Measurements from ENCODE around the gene EP400. TPM values are rescaled to one million over a fixed set of nuclear protein-coding genes. Genes with fewer than 3 reads are reported as not detected.

EP400 gene
- total and polyA plus RNA-seq, 2 experiments from 2014 or later, result 10.3 to 12.3 TPM

DNA sequence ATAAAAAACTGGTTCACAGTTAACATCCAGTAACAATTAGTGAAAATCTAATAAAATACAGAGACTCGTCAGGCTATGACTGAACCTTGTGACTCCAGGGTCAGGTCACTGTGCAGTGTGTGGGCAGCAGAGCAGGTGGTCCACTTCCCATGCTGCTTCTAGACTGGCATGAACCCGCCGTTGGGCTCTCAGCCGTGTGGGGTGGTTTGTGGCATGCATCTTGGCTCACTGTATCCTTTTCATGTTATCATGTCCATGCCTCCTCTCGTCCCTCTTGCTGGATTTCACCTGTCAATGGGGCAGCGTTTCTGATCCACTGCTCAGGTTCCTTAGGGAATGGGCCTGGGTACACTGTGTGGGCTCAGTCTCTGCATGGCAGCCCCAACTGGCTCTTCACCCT lies 57.3 kb downstream of the EP400 start:
- no peaks in the 10 kb centered on the region for H3K4me1 ChIP-seq (ENCODE audit: insufficient read depth)
- H3K9me2 ChIP-seq (replicated peaks; ENCODE audit: insufficient read depth), result no peaks in the 10 kb centered on the region
- no peaks in the 10 kb centered on the region for H3K36me3 ChIP-seq (replicated peaks; ENCODE audit: insufficient read depth, low read depth)
- no peak overlapping the region for H3K27ac ChIP-seq
- no peak overlapping the region for H3K4me3 ChIP-seq
- no peaks in the 10 kb centered on the region for H3K27me3 ChIP-seq
- no peaks in the 10 kb centered on the region for H3K9me3 ChIP-seq (ENCODE audit: low read depth)
- no peaks in the 10 kb centered on the region for H4K20me1 ChIP-seq (ENCODE audit: insufficient read depth, poor library complexity, severe bottlenecking)
- no peaks in the 10 kb centered on the region for H3K79me2 ChIP-seq
- H3K4me2 ChIP-seq, result no peak overlapping the region
- 94% methylated on average over 6 of the region's 6 CpGs for WGBS (ENCODE audit: low lambda C conversion rate, missing lambda C conversion rate)
- no peak for DNase-seq (ENCODE audit: low spot score)
- H2AFZ ChIP-seq, result no peak overlapping the region
- TF ChIP-seq EZH2phosphoT487 (IDR thresholded peaks at IDR 0.05; ENCODE audit: low read depth, severe bottlenecking, unreplicated experiment) (no peak), EZH2 (IDR thresholded peaks at IDR 0.05; ENCODE audit: borderline replicate concordance) (no peak)
- TF ChIP-seq, protein P1, sequence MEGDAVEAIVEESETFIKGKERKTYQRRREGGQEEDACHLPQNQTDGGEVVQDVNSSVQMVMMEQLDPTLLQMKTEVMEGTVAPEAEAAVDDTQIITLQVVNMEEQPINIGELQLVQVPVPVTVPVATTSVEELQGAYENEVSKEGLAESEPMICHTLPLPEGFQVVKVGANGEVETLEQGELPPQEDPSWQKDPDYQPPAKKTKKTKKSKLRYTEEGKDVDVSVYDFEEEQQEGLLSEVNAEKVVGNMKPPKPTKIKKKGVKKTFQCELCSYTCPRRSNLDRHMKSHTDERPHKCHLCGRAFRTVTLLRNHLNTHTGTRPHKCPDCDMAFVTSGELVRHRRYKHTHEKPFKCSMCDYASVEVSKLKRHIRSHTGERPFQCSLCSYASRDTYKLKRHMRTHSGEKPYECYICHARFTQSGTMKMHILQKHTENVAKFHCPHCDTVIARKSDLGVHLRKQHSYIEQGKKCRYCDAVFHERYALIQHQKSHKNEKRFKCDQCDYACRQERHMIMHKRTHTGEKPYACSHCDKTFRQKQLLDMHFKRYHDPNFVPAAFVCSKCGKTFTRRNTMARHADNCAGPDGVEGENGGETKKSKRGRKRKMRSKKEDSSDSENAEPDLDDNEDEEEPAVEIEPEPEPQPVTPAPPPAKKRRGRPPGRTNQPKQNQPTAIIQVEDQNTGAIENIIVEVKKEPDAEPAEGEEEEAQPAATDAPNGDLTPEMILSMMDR (IDR thresholded peaks at IDR 0.05; ENCODE audit: poor library complexity), result no peak

DNA sequence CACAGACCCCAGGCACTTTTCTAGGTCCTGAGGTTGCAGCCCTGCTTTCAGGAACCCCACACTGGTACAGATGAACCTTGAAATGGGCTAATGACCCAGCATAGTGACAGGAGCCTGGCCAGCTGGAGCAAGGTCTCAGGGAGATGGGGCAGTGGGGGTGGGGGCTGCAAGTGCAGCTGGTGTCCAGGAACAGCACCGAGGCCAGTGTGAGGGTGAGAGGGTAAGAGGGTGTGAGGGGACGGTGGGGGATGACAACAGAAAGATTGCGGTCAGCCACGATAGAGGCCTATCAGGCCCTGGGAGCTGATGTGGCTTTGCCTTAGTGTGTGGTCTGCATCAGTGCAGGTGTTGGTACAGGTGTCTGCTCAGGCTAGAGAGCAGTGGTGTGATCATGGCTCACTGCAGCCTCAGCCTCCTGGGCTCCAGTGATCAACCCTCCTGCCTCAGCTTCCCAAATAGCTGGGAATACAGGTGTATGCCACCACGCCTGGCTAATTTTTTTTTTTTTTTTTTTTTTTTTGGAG lies 59.7 kb downstream of the EP400 start:
- H2AFZ ChIP-seq, result no peak overlapping the region
- no peaks in the 10 kb centered on the region for H4K20me1 ChIP-seq (ENCODE audit: insufficient read depth, poor library complexity, severe bottlenecking)
- 98% methylated on average over 5 of the region's 5 CpGs for WGBS (ENCODE audit: low lambda C conversion rate, missing lambda C conversion rate)
- no peak overlapping the region for H3K27ac ChIP-seq
- H3K4me1 ChIP-seq (ENCODE audit: insufficient read depth), result no peaks in the 10 kb centered on the region
- H3K9me2 ChIP-seq (replicated peaks; ENCODE audit: insufficient read depth), result no peaks in the 10 kb centered on the region
- no peaks in the 10 kb centered on the region for H3K36me3 ChIP-seq (replicated peaks; ENCODE audit: insufficient read depth, low read depth)
- no peak for TF ChIP-seq EZH2phosphoT487 (IDR thresholded peaks at IDR 0.05; ENCODE audit: low read depth, severe bottlenecking, unreplicated experiment)
- TF ChIP-seq, protein P1 (IDR thresholded peaks at IDR 0.05; ENCODE audit: poor library complexity), result no peak
- no peak for TF ChIP-seq EZH2 (IDR thresholded peaks at IDR 0.05; ENCODE audit: borderline replicate concordance)
- no peaks in the 10 kb centered on the region for H3K79me2 ChIP-seq
- H3K27me3 ChIP-seq, result no peaks in the 10 kb centered on the region
- H3K4me3 ChIP-seq, result no peak overlapping the region
- H3K4me2 ChIP-seq, result no peak overlapping the region
- H3K9me3 ChIP-seq (ENCODE audit: low read depth), result no peaks in the 10 kb centered on the region
- no peak for DNase-seq (ENCODE audit: low spot score)

DNA sequence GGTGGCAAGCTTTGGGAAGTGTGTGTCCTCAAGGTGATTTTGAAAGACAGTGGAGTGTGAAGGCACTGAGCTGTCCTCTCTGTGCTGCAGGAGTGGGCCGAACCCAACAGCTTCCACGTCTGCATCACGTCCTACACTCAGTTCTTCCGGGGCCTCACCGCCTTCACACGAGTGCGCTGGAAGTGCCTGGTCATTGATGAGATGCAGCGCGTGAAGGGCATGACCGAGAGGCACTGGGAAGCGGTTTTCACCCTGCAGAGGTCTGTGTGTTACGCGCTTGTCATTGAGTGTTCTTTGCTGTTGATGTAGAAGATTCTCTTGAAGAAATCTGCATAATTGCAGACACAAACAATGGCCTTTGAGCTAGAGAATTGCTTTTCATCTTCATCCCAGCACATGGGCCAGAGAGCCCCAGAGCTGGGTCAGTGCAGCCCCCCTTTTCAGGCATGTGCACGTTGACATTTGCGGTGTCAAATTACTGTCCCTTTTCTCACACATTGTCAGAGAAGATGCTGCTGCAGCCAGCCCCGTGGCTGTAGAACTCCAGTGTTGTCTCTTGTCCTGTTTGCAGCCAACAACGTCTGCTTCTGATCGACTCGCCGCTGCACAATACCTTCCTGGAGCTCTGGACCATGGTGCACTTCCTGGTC lies 63.3 kb downstream of the EP400 start:
- H3K36me3 ChIP-seq (replicated peaks; ENCODE audit: insufficient read depth, low read depth), result no peaks in the 10 kb centered on the region
- H3K27ac ChIP-seq, result no peak overlapping the region
- DNase-seq (ENCODE audit: low spot score), result no peak
- H3K4me2 ChIP-seq, result no peak overlapping the region
- H2AFZ ChIP-seq, result no peak overlapping the region
- H3K9me2 ChIP-seq (replicated peaks; ENCODE audit: insufficient read depth), result no peaks in the 10 kb centered on the region
- no peaks in the 10 kb centered on the region for H3K4me1 ChIP-seq (ENCODE audit: insufficient read depth)
- H3K79me2 ChIP-seq, result no peaks in the 10 kb centered on the region
- H4K20me1 ChIP-seq (ENCODE audit: insufficient read depth, poor library complexity, severe bottlenecking), result no peaks in the 10 kb centered on the region
- H3K27me3 ChIP-seq, result no peaks in the 10 kb centered on the region
- H3K9me3 ChIP-seq (ENCODE audit: low read depth), result no peaks in the 10 kb centered on the region
- TF ChIP-seq EZH2 (IDR thresholded peaks at IDR 0.05; ENCODE audit: borderline replicate concordance) (no peak), EZH2phosphoT487 (IDR thresholded peaks at IDR 0.05; ENCODE audit: low read depth, severe bottlenecking, unreplicated experiment) (no peak)
- TF ChIP-seq, protein P1 (IDR thresholded peaks at IDR 0.05; ENCODE audit: poor library complexity), result no peak
- H3K4me3 ChIP-seq, result no peak overlapping the region
- WGBS (ENCODE audit: low lambda C conversion rate, missing lambda C conversion rate), result 85% methylated on average over 20 of the region's 20 CpGs
